K562 (cell line): Measurements from ENCODE around the gene ROMO1. TPM values are rescaled to one million over a fixed set of nuclear protein-coding genes. Genes with fewer than 3 reads are reported as not detected.
A peak's percentile ranks its signal among the peaks of the same experiment; 100 is the strongest.

Experiments
- BCL6 ChIP-seq: fragments of 250-450 bp; sonication (Bioruptor Pico); IDR thresholded peaks from 2 replicates; pipeline ENCODE4 v1.4.0; 2020
- CCAR2 ChIP-seq: fragments of 200-400 bp; formaldehyde crosslinking; IDR thresholded peaks from 2 replicates; pipeline ENCODE4 v1.6.1; 2017; ENCODE audit warnings: mild to moderate bottlenecking, low read depth, low read length
- FOSL1 ChIP-seq: fragments of 200-800 bp; sonication (Bioruptor generic); conservative IDR thresholded peaks from 2 replicates; pipeline ENCODE4 v1.6.1; 2016; ENCODE audit warnings: missing genetic modification characterization, missing compliant biosample characterization
- FOXJ3 ChIP-seq: sonication (generic); formaldehyde crosslinking; IDR thresholded peaks from 2 replicates; pipeline ENCODE4 v1.4.0; 2020; ENCODE audit warnings: mild to moderate bottlenecking, missing genetic modification reagents
- HOXB6 ChIP-seq: fragments of 250-450 bp; sonication (Bioruptor Pico); IDR thresholded peaks from 2 replicates; pipeline ENCODE4 v1.5.1; 2022; ENCODE audit warnings: mild to moderate bottlenecking, borderline replicate concordance
- ILF3 ChIP-seq: fragments of 450-650 bp; IDR thresholded peaks from 2 replicates; pipeline ENCODE4 v1.6.1; 2018; ENCODE audit warnings: antibody characterized with exemption, mild to moderate bottlenecking, moderate library complexity, borderline replicate concordance
- MAFG ChIP-seq: fragments of 450-650 bp; conservative IDR thresholded peaks from 2 replicates; pipeline ENCODE4 v1.6.1; 2016; ENCODE audit warnings: missing genetic modification characterization, missing compliant biosample characterization
- MCM5 ChIP-seq: fragments of 450-650 bp; IDR thresholded peaks from 2 replicates; pipeline ENCODE4 v1.6.1; 2016; ENCODE audit warnings: low read depth
- MEIS2 ChIP-seq: fragments of 450-650 bp; IDR thresholded peaks from 2 replicates; pipeline ENCODE4 v1.6.1; 2014; ENCODE audit warnings: mild to moderate bottlenecking; ENCODE audit not compliant: partially characterized antibody
- NCOA6 ChIP-seq: fragments of 450-650 bp; IDR thresholded peaks from 2 replicates; pipeline ENCODE4 v1.6.1; 2017; ENCODE audit warnings: mild to moderate bottlenecking
- NR2C2 ChIP-seq, 2 experiments: fragments of 200-800 bp in 1 of 2; sonication (Bioruptor generic) in 1 of 2; sonication (generic) in 1 of 2; formaldehyde crosslinking in 1 of 2; IDR thresholded peaks; 2 replicates each; pipeline versions ENCODE4 v1.6.1 to v1.8.0; 2016 to 2022; ENCODE audit warnings: mild to moderate bottlenecking in 1 of 2, missing compliant biosample characterization in 1 of 2, missing genetic modification characterization in 1 of 2, missing genetic modification reagents in 1 of 2
- RBM17 ChIP-seq: fragments of 200-400 bp; formaldehyde crosslinking; IDR thresholded peaks from 2 replicates; pipeline ENCODE4 v1.6.1; 2017; ENCODE audit warnings: low read depth, mild to moderate bottlenecking, low read length, borderline replicate concordance
- RBM22 ChIP-seq: fragments of 200-400 bp; formaldehyde crosslinking; IDR thresholded peaks from 2 replicates; pipeline ENCODE4 v1.6.1; 2018; ENCODE audit warnings: low read length, low read depth; ENCODE audit not compliant: poor library complexity, severe bottlenecking
- SMC3 ChIP-seq: conservative IDR thresholded peaks from 2 replicates; pipeline ENCODE4 v1.6.1; 2011; ENCODE audit warnings: low read depth, low read length, improper control_type of control experiment; ENCODE audit not compliant: insufficient read depth
- TGIF2 ChIP-seq: sonication (generic); formaldehyde crosslinking; IDR thresholded peaks from 2 replicates; pipeline ENCODE4 v1.8.1; 2022; ENCODE audit warnings: mild to moderate bottlenecking, missing genetic modification reagents, moderate library complexity
- ZNF165 ChIP-seq: fragments of 250-450 bp; sonication (Bioruptor Pico); IDR thresholded peaks from 2 replicates; pipeline ENCODE4 v1.4.0; 2020; ENCODE audit warnings: borderline replicate concordance
- ZNF707 ChIP-seq: fragments of 250-450 bp; sonication (Bioruptor Pico); conservative IDR thresholded peaks from 2 replicates; pipeline ENCODE4 v1.8.0; 2022; ENCODE audit warnings: inconsistent platforms, mild to moderate bottlenecking, moderate library complexity
- ZSCAN29 ChIP-seq: fragments of 450-650 bp; IDR thresholded peaks from 2 replicates; pipeline ENCODE4 v1.6.1; 2017
- polyA plus RNA-seq, 8 experiments: library from polyadenylated mRNA; depleted of rRNA in 4 of 8; stranded (reverse) in 5 of 8; unstranded in 3 of 8; fragments of >200 nt; fragmentation: Nextera tagmentation in 2 of 8; fragmentation: Illumina TruSeq in 1 of 8; extraction: Ambion mirVana in 2 of 8; extraction: Trizol in 1 of 8; gene quantifications; 2 replicates each; pipeline versions ENCODE4 v1.2.1 to v1.2.3, GENCODE V29; 2011 to 2014; ENCODE audit warnings: inconsistent platforms in 1 of 8, missing spikeins in 1 of 8
- total RNA-seq, 7 experiments: library from RNA; depleted of rRNA in 6 of 7; stranded (reverse); fragments of >200 nt in 6 of 7; fragmentation: Illumina TruSeq in 2 of 7; extraction: Trizol in 2 of 7; gene quantifications; 2 replicates each; pipeline versions ENCODE4 v1.2.1 to v1.2.3, GENCODE V29; 2011 to 2021; ENCODE audit warnings: low replicate concordance in 1 of 7
- TF ChIP-seq, protein P1 (sequence below): sonication (generic); formaldehyde crosslinking; IDR thresholded peaks from 2 replicates; pipeline ENCODE4 v1.8.0; 2022; ENCODE audit warnings: missing genetic modification reagents, mild to moderate bottlenecking, moderate library complexity, borderline replicate concordance
- TF ChIP-seq, protein P2 (sequence below): fragments of 250-450 bp; sonication (Bioruptor Pico); IDR thresholded peaks from 2 replicates; pipeline ENCODE4 v1.8.0; 2021; ENCODE audit warnings: moderate library complexity, mild to moderate bottlenecking, inconsistent platforms
- TF ChIP-seq, protein P3 (sequence below): fragments of 250-450 bp; sonication (Bioruptor Pico); IDR thresholded peaks from 2 replicates; pipeline ENCODE4 v1.8.0; 2021; ENCODE audit warnings: moderate library complexity, mild to moderate bottlenecking, inconsistent platforms
- TF ChIP-seq, protein P4 (sequence below): fragments of 250-450 bp; sonication (Bioruptor Pico); IDR thresholded peaks from 2 replicates; pipeline ENCODE4 v1.6.1; 2021; ENCODE audit warnings: mild to moderate bottlenecking
- TF ChIP-seq, protein P5 (sequence below): fragments of 450-650 bp; formaldehyde crosslinking; IDR thresholded peaks from 2 replicates; pipeline ENCODE4 v1.4.0; 2020; ENCODE audit warnings: mild to moderate bottlenecking, moderate library complexity

The ROMO1 gene
- total and polyA plus RNA-seq, 9 of the 15 experiments (the other 6 are each of a cell fraction or from before 2014, with no cell fraction given) = 31.8 to 741 (median 226) TPM

DNA sequence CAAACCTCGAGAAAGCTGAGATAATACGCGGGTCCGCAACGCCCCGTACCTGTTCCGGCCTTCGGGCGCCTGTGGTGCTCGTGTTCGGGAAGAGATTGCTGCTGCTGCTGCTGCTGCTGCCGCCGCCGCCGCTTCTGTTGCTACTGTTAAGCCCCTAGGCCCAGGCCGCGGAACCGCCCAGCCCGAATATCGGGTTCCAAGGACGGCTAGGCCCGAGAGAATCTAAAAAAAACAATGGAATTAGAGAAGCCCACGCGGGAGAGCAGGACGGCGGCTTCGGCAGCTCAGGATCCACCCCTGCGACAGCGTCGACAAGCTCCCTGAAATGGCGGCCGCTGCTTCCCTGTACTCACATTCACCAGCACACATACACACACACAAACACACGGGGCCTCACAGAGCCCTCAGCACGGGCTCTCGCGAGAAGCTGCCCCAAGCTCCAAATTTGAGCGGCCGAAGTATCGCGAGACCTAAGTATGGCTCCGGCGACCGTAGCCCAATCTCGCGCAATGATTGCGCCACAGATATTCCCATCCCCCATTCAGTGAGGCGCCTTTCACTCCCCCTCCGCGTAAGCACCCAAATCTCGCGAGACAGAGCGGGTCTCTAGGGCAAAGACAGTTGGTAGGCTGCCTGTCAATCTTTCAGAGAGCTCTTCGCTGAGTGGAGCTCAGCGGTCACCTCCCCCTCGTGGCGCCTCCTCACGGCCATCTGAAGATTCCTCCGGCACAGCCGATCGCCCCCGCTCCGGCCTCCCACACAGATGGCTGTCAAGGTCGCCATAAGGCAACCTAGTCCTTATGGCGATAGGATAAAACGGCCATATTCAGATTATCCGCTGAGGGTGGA lies 42.9 kb downstream of the ROMO1 start, which contains the start of gene RBM39 (continued):
- TF ChIP-seq RBM22 = peak; percentile 98
- TF ChIP-seq ZSCAN29 = no peak
- no peak for TF ChIP-seq ILF3
- TF ChIP-seq SMC3 = no peak
- no peak for TF ChIP-seq FOXJ3 (CRISPR knock-in tag)
- no peak for TF ChIP-seq MCM5
- no peak for TF ChIP-seq HOXB6
- no peak for TF ChIP-seq ZNF707 (CRISPR knock-in tag)
- TF ChIP-seq FOSL1 (tag) = peak; percentile 62
- peak; percentile 37; the same call in 1 of the 2 replicates for TF ChIP-seq TGIF2 (CRISPR knock-in tag)
- TF ChIP-seq, protein P1, sequence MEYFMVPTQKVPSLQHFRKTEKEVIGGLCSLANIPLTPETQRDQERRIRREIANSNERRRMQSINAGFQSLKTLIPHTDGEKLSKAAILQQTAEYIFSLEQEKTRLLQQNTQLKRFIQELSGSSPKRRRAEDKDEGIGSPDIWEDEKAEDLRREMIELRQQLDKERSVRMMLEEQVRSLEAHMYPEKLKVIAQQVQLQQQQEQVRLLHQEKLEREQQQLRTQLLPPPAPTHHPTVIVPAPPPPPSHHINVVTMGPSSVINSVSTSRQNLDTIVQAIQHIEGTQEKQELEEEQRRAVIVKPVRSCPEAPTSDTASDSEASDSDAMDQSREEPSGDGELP (CRISPR knock-in tag) = peak; percentile 96
- TF ChIP-seq NCOA6 = no peak
- TF ChIP-seq ZNF165 = no peak
- TF ChIP-seq, protein P2, sequence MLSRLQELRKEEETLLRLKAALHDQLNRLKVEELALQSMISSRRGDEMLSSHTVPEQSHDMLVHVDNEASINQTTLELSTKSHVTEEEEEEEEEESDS (CRISPR knock-in tag) = no peak
- peak; percentile 29; the same call in 1 of the 2 replicates for TF ChIP-seq NR2C2 (CRISPR knock-in tag; IDR thresholded peaks at IDR 0.05)
- peak; percentile 32; the same call in 1 of the 2 replicates for TF ChIP-seq NR2C2 (tag; IDR thresholded peaks at IDR 0.05)
- TF ChIP-seq BCL6 = no peak
- TF ChIP-seq, protein P3, sequence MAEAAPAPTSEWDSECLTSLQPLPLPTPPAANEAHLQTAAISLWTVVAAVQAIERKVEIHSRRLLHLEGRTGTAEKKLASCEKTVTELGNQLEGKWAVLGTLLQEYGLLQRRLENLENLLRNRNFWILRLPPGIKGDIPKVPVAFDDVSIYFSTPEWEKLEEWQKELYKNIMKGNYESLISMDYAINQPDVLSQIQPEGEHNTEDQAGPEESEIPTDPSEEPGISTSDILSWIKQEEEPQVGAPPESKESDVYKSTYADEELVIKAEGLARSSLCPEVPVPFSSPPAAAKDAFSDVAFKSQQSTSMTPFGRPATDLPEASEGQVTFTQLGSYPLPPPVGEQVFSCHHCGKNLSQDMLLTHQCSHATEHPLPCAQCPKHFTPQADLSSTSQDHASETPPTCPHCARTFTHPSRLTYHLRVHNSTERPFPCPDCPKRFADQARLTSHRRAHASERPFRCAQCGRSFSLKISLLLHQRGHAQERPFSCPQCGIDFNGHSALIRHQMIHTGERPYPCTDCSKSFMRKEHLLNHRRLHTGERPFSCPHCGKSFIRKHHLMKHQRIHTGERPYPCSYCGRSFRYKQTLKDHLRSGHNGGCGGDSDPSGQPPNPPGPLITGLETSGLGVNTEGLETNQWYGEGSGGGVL (CRISPR knock-in tag) = no peak
- no peak for TF ChIP-seq RBM17
- TF ChIP-seq, protein P4, sequence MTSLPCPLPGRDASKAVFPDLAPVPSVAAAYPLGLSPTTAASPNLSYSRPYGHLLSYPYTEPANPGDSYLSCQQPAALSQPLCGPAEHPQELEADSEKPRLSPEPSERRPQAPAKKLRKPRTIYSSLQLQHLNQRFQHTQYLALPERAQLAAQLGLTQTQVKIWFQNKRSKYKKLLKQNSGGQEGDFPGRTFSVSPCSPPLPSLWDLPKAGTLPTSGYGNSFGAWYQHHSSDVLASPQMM = no peak
- no peak for TF ChIP-seq CCAR2
- TF ChIP-seq MAFG (tag) = no peak
- peak; percentile 70 for TF ChIP-seq MEIS2
- TF ChIP-seq, protein P5, sequence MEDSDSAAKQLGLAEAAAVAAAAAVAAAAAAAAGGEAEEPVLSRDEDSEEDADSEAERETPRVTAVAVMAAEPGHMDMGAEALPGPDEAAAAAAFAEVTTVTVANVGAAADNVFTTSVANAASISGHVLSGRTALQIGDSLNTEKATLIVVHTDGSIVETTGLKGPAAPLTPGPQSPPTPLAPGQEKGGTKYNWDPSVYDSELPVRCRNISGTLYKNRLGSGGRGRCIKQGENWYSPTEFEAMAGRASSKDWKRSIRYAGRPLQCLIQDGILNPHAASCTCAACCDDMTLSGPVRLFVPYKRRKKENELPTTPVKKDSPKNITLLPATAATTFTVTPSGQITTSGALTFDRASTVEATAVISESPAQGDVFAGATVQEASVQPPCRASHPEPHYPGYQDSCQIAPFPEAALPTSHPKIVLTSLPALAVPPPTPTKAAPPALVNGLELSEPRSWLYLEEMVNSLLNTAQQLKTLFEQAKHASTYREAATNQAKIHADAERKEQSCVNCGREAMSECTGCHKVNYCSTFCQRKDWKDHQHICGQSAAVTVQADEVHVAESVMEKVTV = no peak
